Neural cell (in vitro differentiated cells): ENCODE data around the gene PRPF4. TPM values are rescaled to one million over a fixed set of nuclear protein-coding genes. Genes with fewer than 3 reads are reported as not detected.

ENCODE experiments used
- H2AFZ ChIP-seq: fragments of 200-600, 300-800 bp; sonication (generic), shearing (Covaris generic); 2 replicates; pipeline ENCODE4 v1.6.0; 2014; ENCODE audit warnings: low read depth, mild to moderate bottlenecking, antibody characterized with exemption, low read length, moderate library complexity
- H3F3A ChIP-seq: fragments of 200-600 bp; shearing (Covaris generic); 2 replicates; pipeline ENCODE4 v1.6.1; 2016; ENCODE audit warnings: mild to moderate bottlenecking, moderate library complexity, mixed read lengths, antibody characterized with exemption, low read length; ENCODE audit not compliant: insufficient read depth, poor library complexity, severe bottlenecking
- H3K27ac ChIP-seq: fragments of 200-600, 300-800 bp; sonication (generic), shearing (Covaris generic); 2 replicates; pipeline ENCODE4 v1.5.1; 2014; ENCODE audit warnings: mild to moderate bottlenecking, low read length, moderate library complexity
- H3K27me3 ChIP-seq: fragments of 300-800, 200-600 bp; sonication (generic), shearing (Covaris generic); 2 replicates; pipeline ENCODE4 v1.6.0; 2014; ENCODE audit warnings: mild to moderate bottlenecking, low read depth, low read length, moderate library complexity; ENCODE audit not compliant: insufficient read depth
- H3K36me3 ChIP-seq: fragments of 300-800, 200-600 bp; sonication (generic), shearing (Covaris generic); 2 replicates; pipeline ENCODE4 v1.5.1; 2014; ENCODE audit warnings: mild to moderate bottlenecking, antibody characterized with exemption, low read length, moderate library complexity; ENCODE audit not compliant: insufficient read depth
- H3K4me2 ChIP-seq: fragments of 300-800, 200-600 bp; sonication (generic), shearing (Covaris generic); 2 replicates; pipeline ENCODE4 v1.6.0; 2014; ENCODE audit warnings: mild to moderate bottlenecking, low read length
- H3K4me3 ChIP-seq: fragments of 300-800, 200-600 bp; sonication (generic), shearing (Covaris generic); 2 replicates; pipeline ENCODE4 v1.5.1; 2014; ENCODE audit warnings: mild to moderate bottlenecking, low read length, moderate library complexity
- H3K79me2 ChIP-seq: fragments of 200-600 bp; shearing (Covaris generic); replicated peaks from 2 replicates; pipeline ENCODE4 v1.6.0; 2014; ENCODE audit warnings: mild to moderate bottlenecking, low read length, moderate library complexity; ENCODE audit not compliant: insufficient read depth
- H3K9ac ChIP-seq: fragments of 300-800, 200-600 bp; sonication (generic), shearing (Covaris generic); 2 replicates; pipeline ENCODE4 v1.6.1; 2016; ENCODE audit warnings: mild to moderate bottlenecking, low read length, mixed read lengths
- H3K9me2 ChIP-seq: fragments of 200-600 bp; shearing (Covaris generic); 2 replicates; pipeline ENCODE4 v1.6.1; 2016; ENCODE audit warnings: mild to moderate bottlenecking, low read length, mixed read lengths; ENCODE audit not compliant: insufficient read depth
- H3K9me3 ChIP-seq: fragments of 200-600, 300-800 bp; sonication (generic), shearing (Covaris generic); 2 replicates; pipeline ENCODE4 v1.6.1; 2016; ENCODE audit warnings: mild to moderate bottlenecking, mixed run types, low read length, moderate library complexity, mixed read lengths
- H4K20me1 ChIP-seq: fragments of 200-600 bp; shearing (Covaris generic); 2 replicates; pipeline ENCODE4 v1.6.1; 2016; ENCODE audit warnings: mild to moderate bottlenecking, mixed run types; ENCODE audit not compliant: insufficient read depth
- CTCF ChIP-seq: fragments of 450-650 bp; IDR thresholded peaks from 2 replicates; pipeline ENCODE4 v1.5.1; 2014; ENCODE audit warnings: antibody characterized with exemption, mild to moderate bottlenecking, moderate library complexity; ENCODE audit not compliant: poor library complexity, severe bottlenecking
- EP300 ChIP-seq: fragments of 450-650 bp; conservative IDR thresholded peaks from 2 replicates; pipeline ENCODE4 v1.6.1; 2014; ENCODE audit warnings: antibody characterized with exemption, mild to moderate bottlenecking, moderate library complexity; ENCODE audit not compliant: poor library complexity, severe bottlenecking
- EZH2 ChIP-seq: fragments of 200-600, 300-800 bp; shearing (Covaris generic), sonication (generic); IDR thresholded peaks from 2 replicates; pipeline ENCODE4 v1.6.1; 2014; ENCODE audit warnings: antibody characterized with exemption, low read length, borderline replicate concordance, mild to moderate bottlenecking; ENCODE audit not compliant: insufficient read depth, poor library complexity, severe bottlenecking
- MXI1 ChIP-seq: fragments of 450-650 bp; conservative IDR thresholded peaks from 2 replicates; pipeline ENCODE4 v1.6.1; 2014; ENCODE audit warnings: antibody characterized with exemption, mild to moderate bottlenecking; ENCODE audit not compliant: poor library complexity, severe bottlenecking
- POLR2AphosphoS5 ChIP-seq: IDR thresholded peaks from 2 replicates; pipeline ENCODE4 v1.6.1; 2012
- RAD21 ChIP-seq: fragments of 450-650 bp; conservative IDR thresholded peaks from 2 replicates; pipeline ENCODE4 v1.6.1; 2014; ENCODE audit warnings: antibody characterized with exemption, mild to moderate bottlenecking, moderate library complexity
- REST ChIP-seq: IDR thresholded peaks from 2 replicates; pipeline ENCODE4 v1.6.1; 2012; ENCODE audit warnings: borderline replicate concordance
- SMC3 ChIP-seq: fragments of 450-650 bp; conservative IDR thresholded peaks from 2 replicates; pipeline ENCODE4 v1.6.1; 2014; ENCODE audit warnings: antibody characterized with exemption, mild to moderate bottlenecking, moderate library complexity; ENCODE audit not compliant: poor library complexity
- TAF1 ChIP-seq: IDR thresholded peaks from 2 replicates; pipeline ENCODE4 v1.6.1; 2012; ENCODE audit warnings: low read depth
- polyA plus RNA-seq: library from polyadenylated mRNA; depleted of rRNA; stranded (reverse); fragments of >200 nt; gene quantifications from 2 replicates; pipeline ENCODE4 v1.2.3, GENCODE V29; 2014

Gene PRPF4
- polyA plus RNA-seq, 1 donor from 2014 or later, result 27.4 TPM

GRCh38 chr9:113237026-113237425, 38.4 kb upstream of the PRPF4 start:
- Histone ChIP-seq H3K79me2 (no peaks in the 10 kb centered on the region), H2AFZ (no peak overlapping the region), H3K4me2 (no peak overlapping the region), H3K9ac (no peak overlapping the region), H3K9me2 (no peaks in the 10 kb centered on the region), H3K27me3 (no peaks in the 10 kb centered on the region), H3K36me3 (no peaks in the 10 kb centered on the region), H4K20me1 (no peaks in the 10 kb centered on the region), H3K4me3 (no peak overlapping the region), H3K27ac (no peak overlapping the region), H3F3A (no peaks in the 10 kb centered on the region), H3K9me3 (no peaks in the 10 kb centered on the region)
- no peak for TF ChIP-seq TAF1
- no peak for TF ChIP-seq SMC3
- TF ChIP-seq POLR2AphosphoS5, result no peak
- TF ChIP-seq RAD21, result no peak
- no peak for TF ChIP-seq MXI1
- no peak for TF ChIP-seq EZH2
- no peak for TF ChIP-seq CTCF
- TF ChIP-seq EP300, result no peak
- TF ChIP-seq REST, result no peak

- Histone ChIP-seq H2AFZ (no peak overlapping the region), H3K36me3 (no peaks in the 10 kb centered on the region), H3F3A (no peaks in the 10 kb centered on the region), H3K79me2 (no peaks in the 10 kb centered on the region), H3K27me3 (no peaks in the 10 kb centered on the region), H3K4me3 (no peak overlapping the region), H3K9me3 (no peaks in the 10 kb centered on the region), H3K9me2 (no peaks in the 10 kb centered on the region), H3K4me2 (no peak overlapping the region), H3K9ac (no peak overlapping the region), H4K20me1 (no peaks in the 10 kb centered on the region), H3K27ac (no peak overlapping the region)
- TF ChIP-seq RAD21, result no peak
- TF ChIP-seq EP300, result no peak
- TF ChIP-seq REST, result no peak
- no peak for TF ChIP-seq MXI1
- TF ChIP-seq CTCF, result no peak
- no peak for TF ChIP-seq SMC3
- no peak for TF ChIP-seq TAF1
- no peak for TF ChIP-seq POLR2AphosphoS5
- TF ChIP-seq EZH2, result no peak
Measured at GRCh38 chr9:113238202-113238858, 37.1 kb upstream of the PRPF4 start.
